IMR-90 (cell line): ENCODE measurements around the gene PRR5. TPM values are rescaled to one million over a fixed set of nuclear protein-coding genes. Genes with fewer than 3 reads are reported as not detected.

Experiments
- ATAC-seq: fragments of 200-7000 bp; cut with Tn5 transposase; 2 replicates; pipeline ENCODE4 v1.9.1; 2020; ENCODE audit warnings: low read depth, mild to moderate bottlenecking, moderate library complexity
- BruUV-seq: library from RNA; stranded (reverse); fragments of 400-500 nt; replicated peaks from 2 replicates; lab custom pipeline; 2021; lab: Mats Ljungman, UMichigan
- CTCF ChIA-PET: fragments of 300-600 bp; formaldehyde crosslinking; extraction: SDS; loops from one replicate; lab custom pipeline; 2021; ENCODE audit warnings: antibody characterized with exemption; lab: Yijun Ruan, JAX
- POLR2A ChIA-PET: fragments of 300-600 bp; sonication (Branson Sonifier 250); formaldehyde crosslinking; loops from one replicate; lab custom pipeline; 2022; ENCODE audit warnings: antibody characterized with exemption; ENCODE audit not compliant: unreplicated experiment; lab: Charles Lee
- DNase-seq: peaks from one replicate; pipeline ENCODE4 v3.0.0; 2013
- H2AFZ ChIP-seq: replicated peaks from 2 replicates; pipeline ENCODE3; 2013; ENCODE audit warnings: low read length, mild to moderate bottlenecking; ENCODE audit not compliant: poor library complexity
- H2AK5ac ChIP-seq: 2 replicates; pipeline ENCODE4 v1.6.1; 2013; ENCODE audit warnings: low read depth, low read length, inconsistent platforms
- H2AK9ac ChIP-seq: replicated peaks from 2 replicates; pipeline ENCODE3; 2013; ENCODE audit warnings: mild to moderate bottlenecking, low read depth, low read length, moderate library complexity; ENCODE audit not compliant: poor library complexity
- H2BK120ac ChIP-seq: 2 replicates; pipeline ENCODE4 v1.6.1; 2013; ENCODE audit warnings: low read depth, low read length, inconsistent platforms
- H2BK15ac ChIP-seq: 3 replicates; pipeline ENCODE4 v1.6.1; 2013; ENCODE audit warnings: low read depth, low read length, inconsistent platforms
- H2BK20ac ChIP-seq: 2 replicates; pipeline ENCODE4 v1.6.1; 2013; ENCODE audit warnings: low read depth, mild to moderate bottlenecking, inconsistent platforms, low read length, moderate library complexity
- H2BK5ac ChIP-seq: 2 replicates; pipeline ENCODE4 v1.6.1; 2013; ENCODE audit warnings: mild to moderate bottlenecking, low read depth, low read length, inconsistent platforms; ENCODE audit not compliant: poor library complexity, severe bottlenecking
- H3K14ac ChIP-seq: replicated peaks from 2 replicates; pipeline ENCODE4 v1.6.1; 2013; ENCODE audit warnings: low read depth, low read length, inconsistent platforms
- H3K18ac ChIP-seq: 2 replicates; pipeline ENCODE4 v1.6.1; 2013; ENCODE audit warnings: low read depth, low read length, control low read depth
- H3K23ac ChIP-seq: 2 replicates; pipeline ENCODE4 v1.6.1; 2013; ENCODE audit warnings: low read depth, low read length, inconsistent platforms
- H3K27ac ChIP-seq: 2 replicates; pipeline ENCODE4 v1.5.1; 2013; ENCODE audit warnings: mild to moderate bottlenecking, control low read depth, low read length; ENCODE audit not compliant: insufficient read depth
- H3K27me3 ChIP-seq: 2 replicates; pipeline ENCODE4 v1.6.1; 2013; ENCODE audit warnings: low read length; ENCODE audit not compliant: control insufficient read depth, insufficient read depth
- H3K36me3 ChIP-seq: 2 replicates; pipeline ENCODE4 v1.6.1; 2013; ENCODE audit warnings: low read length, mixed read lengths; ENCODE audit not compliant: control insufficient read depth, insufficient read depth
- H3K4ac ChIP-seq: 2 replicates; pipeline ENCODE4 v1.6.1; 2013; ENCODE audit warnings: low read depth, low read length, inconsistent platforms
- H3K4me1 ChIP-seq: 2 replicates; pipeline ENCODE4 v1.6.1; 2013; ENCODE audit warnings: low read length, mixed read lengths; ENCODE audit not compliant: control insufficient read depth, insufficient read depth
- H3K4me2 ChIP-seq: 2 replicates; pipeline ENCODE4 v1.6.1; 2013; ENCODE audit warnings: low read depth, mild to moderate bottlenecking, control low read depth, low read length, moderate library complexity
- H3K4me3 ChIP-seq: 2 replicates; pipeline ENCODE4 v1.5.1; 2013; ENCODE audit warnings: low read depth, mild to moderate bottlenecking, control low read depth, low read length, moderate library complexity; ENCODE audit not compliant: insufficient read depth
- H3K56ac ChIP-seq: 2 replicates; pipeline ENCODE4 v1.6.1; 2013; ENCODE audit warnings: low read length, inconsistent platforms; ENCODE audit not compliant: insufficient read depth; ENCODE audit errors: extremely low read depth
- H3K79me1 ChIP-seq, 2 experiments: 2 replicates each; pipeline ENCODE4 v1.6.1; 2013; ENCODE audit warnings: low read length in 2 of 2, inconsistent platforms in 1 of 2, low read depth in 1 of 2
- H3K9ac ChIP-seq: 2 replicates; pipeline ENCODE4 v1.6.1; 2013; ENCODE audit warnings: low read depth, low read length, control low read depth
- H3K9me1 ChIP-seq: 2 replicates; pipeline ENCODE4 v1.6.1; 2013; ENCODE audit warnings: low read length, inconsistent platforms; ENCODE audit not compliant: insufficient read depth
- H3K9me3 ChIP-seq: 2 replicates; pipeline ENCODE4 v1.6.1; 2013; ENCODE audit warnings: low read length; ENCODE audit not compliant: control insufficient read depth, insufficient read depth
- H4K20me1 ChIP-seq: 2 replicates; pipeline ENCODE4 v1.6.1; 2013; ENCODE audit warnings: low read length, inconsistent platforms; ENCODE audit not compliant: insufficient read depth
- H4K5ac ChIP-seq: 2 replicates; pipeline ENCODE4 v1.6.1; 2013; ENCODE audit warnings: mild to moderate bottlenecking, low read depth, low read length, control low read depth
- H4K8ac ChIP-seq, 2 experiments: 2 replicates each; pipeline ENCODE4 v1.6.1; 2013; ENCODE audit warnings: low read depth in 2 of 2, low read length in 2 of 2, control low read depth in 1 of 2, inconsistent platforms in 1 of 2
- H4K91ac ChIP-seq: 2 replicates; pipeline ENCODE4 v1.6.1; 2013; ENCODE audit warnings: low read depth, low read length, inconsistent platforms; ENCODE audit not compliant: insufficient read depth
- CEBPB ChIP-seq: IDR thresholded peaks from 2 replicates; pipeline ENCODE4 v1.6.1; 2012; ENCODE audit warnings: low read depth, low read length, improper control_type of control experiment
- CHD1 ChIP-seq: IDR thresholded peaks from 2 replicates; pipeline ENCODE4 v1.6.1; 2012; ENCODE audit warnings: low read depth, low read length, improper control_type of control experiment
- CTCF ChIP-seq: conservative IDR thresholded peaks from 2 replicates; pipeline ENCODE4 v1.5.1; 2012; ENCODE audit warnings: mild to moderate bottlenecking, low read depth, low read length, improper control_type of control experiment
- ELK1 ChIP-seq: fragments of 150-350 bp; IDR thresholded peaks from 2 replicates; pipeline ENCODE4 v1.6.1; 2016; ENCODE audit warnings: low read depth, mild to moderate bottlenecking, low read length, moderate library complexity, borderline replicate concordance
- FOS ChIP-seq: fragments of 150-350 bp; IDR thresholded peaks from 2 replicates; pipeline ENCODE4 v1.6.1; 2016; ENCODE audit warnings: low read depth, low read length
- MAZ ChIP-seq: IDR thresholded peaks from 2 replicates; pipeline ENCODE4 v1.6.1; 2012; ENCODE audit warnings: low read depth, mild to moderate bottlenecking, low read length, improper control_type of control experiment, moderate library complexity, borderline replicate concordance
- NFE2L2 ChIP-seq: fragments of 150-350 bp; IDR thresholded peaks from 2 replicates; pipeline ENCODE4 v1.6.1; 2016; ENCODE audit warnings: low read depth, mild to moderate bottlenecking, low read length
- POLR2A ChIP-seq: IDR thresholded peaks from 2 replicates; pipeline ENCODE4 v1.6.1; 2012; ENCODE audit warnings: mild to moderate bottlenecking, low read depth, low read length
- RAD21 ChIP-seq: IDR thresholded peaks from 2 replicates; pipeline ENCODE4 v1.6.1; 2012; ENCODE audit warnings: low read length, improper control_type of control experiment
- RCOR1 ChIP-seq: IDR thresholded peaks from 2 replicates; pipeline ENCODE4 v1.6.1; 2012; ENCODE audit warnings: mild to moderate bottlenecking, low read length, improper control_type of control experiment; ENCODE audit not compliant: insufficient replicate concordance
- SMC3 ChIP-seq: fragments of 150-350 bp; IDR thresholded peaks from 2 replicates; pipeline ENCODE4 v1.6.1; 2016; ENCODE audit warnings: low read depth, mild to moderate bottlenecking, antibody characterized with exemption, low read length, moderate library complexity
- WGBS, 2 experiments: methylation state at CpG; one replicate each; pipeline versions ENCODE4 v1.1.5 to v1.1.7; 2013; ENCODE audit warnings: missing lambda C conversion rate in 2 of 2; ENCODE audit not compliant: insufficient read length in 1 of 2; ENCODE audit errors: extremely low coverage in 2 of 2; 5-methylcytosine and 5-hydroxymethylcytosine counted together
- dilution Hi-C: fragments of 300-500 bp; cut with HindIII; formaldehyde crosslinking; loops from one replicate; pipeline ENCODE4 v1.14.3; 2018; ENCODE audit warnings: low sequenced_read_pairs; ENCODE audit not compliant: unreplicated experiment
- in situ Hi-C: fragments of 300-500 bp; cut with MboI; formaldehyde crosslinking; loops from 3 replicates; pipeline ENCODE4 v1.14.3; 2019; ENCODE audit warnings: low sequenced_read_pairs, inconsistent platforms, mixed read lengths
- intact Hi-C: fragments of 100-400 bp; cut with micrococcal nuclease; formaldehyde crosslinking; loops from 2 replicates; pipeline ENCODE4 v1.10.0; 2022
- polyA plus RNA-seq, 3 experiments: library from polyadenylated mRNA; depleted of rRNA; stranded (reverse); fragments of >200 nt; gene quantifications; 2 replicates each; pipeline ENCODE4 v1.2.3, GENCODE V29; 2012; ENCODE audit warnings: low replicate concordance in 1 of 3
- total RNA-seq: library from RNA; depleted of rRNA; stranded (reverse); fragments of >200 nt; gene quantifications from 2 replicates; pipeline ENCODE4 v1.2.3, GENCODE V29; 2012

The PRR5 gene
- total and polyA plus RNA-seq, 2 of the 4 experiments (the other 2 are of a cell fraction): 8.1 to 24.3 TPM

- Histone ChIP-seq H3K9ac (peak overlapping the region; percentile 53), H2BK15ac (no peak overlapping the region), H4K8ac (peak overlapping the region; percentile 67 to 71; a peak in 2 of 4 replicates), H3K79me1 (peaks cover 3 to 14% of the 10 kb centered on the region in 2 experiments; a peak in 2 of 4 replicates), H3K56ac (no peak overlapping the region), H3K23ac (peak overlapping the region; percentile 38; the same call in 1 of the 2 replicates), H3K4ac (peak overlapping the region; percentile 73), H3K27me3 (no peaks in the 10 kb centered on the region; the same call in 1 of the 2 replicates), H2AFZ (peak overlapping the region; percentile 82), H4K20me1 (peaks cover 17% of the 10 kb centered on the region), H2AK9ac (peak overlapping the region; percentile 58), H2AK5ac (peak overlapping the region; percentile 71; the same call in 1 of the 2 replicates), H3K4me3 (peak overlapping the region; percentile 75), H3K9me1 (no peaks in the 10 kb centered on the region), H3K36me3 (no peaks in the 10 kb centered on the region; the same call in 1 of the 2 replicates), H2BK5ac (no peak overlapping the region), H3K4me2 (peak overlapping the region; percentile 75), H2BK20ac (no peak overlapping the region), H2BK120ac (peak overlapping the region; percentile 62; the same call in 1 of the 2 replicates), H3K4me1 (peaks cover 25% of the 10 kb centered on the region), H3K14ac (peak overlapping the region; percentile 72; the same call in 1 of the 2 replicates), H3K9me3 (no peaks in the 10 kb centered on the region), H4K91ac (no peak overlapping the region), H3K18ac (peak overlapping the region; percentile 42; the same call in 1 of the 2 replicates), H4K5ac (peak overlapping the region; percentile 3), H3K27ac (no peak overlapping the region)
- WGBS, 2 experiments: no CpG with 5 or more reads among the region's 8 CpGs
- TF ChIP-seq MAZ (no peak), CHD1 (no peak), ELK1 (no peak), CTCF (no peak), RCOR1 (no peak), POLR2A (no peak), FOS (no peak), SMC3 (no peak), NFE2L2 (no peak), RAD21 (no peak), CEBPB (no peak)
- intact Hi-C loops: loop anchor here (5.0 kb wide), 1 partner anchor 676 kb away; no protein-coding TSS in a partner anchor
- in situ Hi-C loops: no loop called here
- ATAC-seq: no peak
- DNase-seq: no peak
- POLR2A ChIA-PET: no interaction called here
- dilution Hi-C loops: no loop called here
- CTCF ChIA-PET: no interaction called here
- BruUV-seq: no TSS peak
These were observed 34.2 kb upstream of the PRR5 start for GRCh38 chr22:44667829-44668189.
